ENCODE measurements around the gene SUPT4H1.

GRCh38 chr17:58354541-58355216 lies 2.7 kb upstream of the SUPT4H1 start:
- TF ChIP-seq CTCF (IDR thresholded peaks at IDR 0.05) (no peak), POLR2A (IDR thresholded peaks at IDR 0.05) (no peak)
